HFFc6 (cell line): Measurements from ENCODE around the gene CLDN5. TPM values are rescaled to one million over a fixed set of nuclear protein-coding genes. Genes with fewer than 3 reads are reported as not detected.
"Not testable (repeated sequence)": the region's sequence is repeated elsewhere in the genome, so short reads cannot be mapped to it uniquely, and the experiment has no call there.

Experiments used
- DNase-seq: peaks from one replicate; pipeline ENCODE4 v3.0.0-alpha.2; 2018
- H3K27ac Mint-ChIP-seq: 2 replicates; pipeline ENCODE4 v1.8.0; 2020; ENCODE audit warnings: mild to moderate bottlenecking, mixed read lengths
- H3K27me3 Mint-ChIP-seq: 2 replicates; pipeline ENCODE4 v1.8.0; 2021; ENCODE audit warnings: mild to moderate bottlenecking, moderate library complexity, mixed read lengths; ENCODE audit not compliant: insufficient read depth
- H3K36me3 Mint-ChIP-seq: 2 replicates; pipeline ENCODE4 v1.8.0; 2021; ENCODE audit warnings: low read depth, mixed read lengths
- H3K4me1 Mint-ChIP-seq: 2 replicates; pipeline ENCODE4 v1.8.0; 2020; ENCODE audit warnings: low read depth, mixed read lengths
- H3K4me3 Mint-ChIP-seq: 2 replicates; pipeline ENCODE4 v1.8.0; 2020; ENCODE audit warnings: mild to moderate bottlenecking, moderate library complexity, mixed read lengths
- H3K9me3 Mint-ChIP-seq: 2 replicates; pipeline ENCODE4 v1.8.0; 2020; ENCODE audit warnings: mild to moderate bottlenecking, mixed read lengths
- total RNA-seq, 6 experiments: library from RNA; stranded (reverse); fragmentation: NEBNext Ultra II Directional; extraction: Animal tissue kit (Norgen Biotek cat#: 25700); gene quantifications; 2 replicates in 1 of 6; 3 replicates in 5 of 6; pipeline ENCODE4 v1.2.3, GENCODE V29; 2021
- TF ChIP-seq, protein P1 (sequence below): fragments of 200-600 bp; sonication (generic); IDR thresholded peaks from 2 replicates; pipeline ENCODE4 v1.5.0; 2021; ENCODE audit warnings: antibody characterized with exemption, mild to moderate bottlenecking

Gene CLDN5
- total RNA-seq, 6 experiments from 2014 or later: 0.16 TPM; not detected in 5

GRCh38 chr22:19536564-19536963, 12.4 kb upstream of the CLDN5 start:
- Mint-ChIP-seq H3K27ac (no peak overlapping the region), H3K9me3 (no peaks in the 10 kb centered on the region), H3K36me3 (no peaks in the 10 kb centered on the region), H3K4me1 (no peaks in the 10 kb centered on the region), H3K4me3 (no peak overlapping the region), H3K27me3 (peaks cover 8% of the 10 kb centered on the region; the same call in 1 of the 2 replicates)
- no peak for DNase-seq
- TF ChIP-seq, protein P1, sequence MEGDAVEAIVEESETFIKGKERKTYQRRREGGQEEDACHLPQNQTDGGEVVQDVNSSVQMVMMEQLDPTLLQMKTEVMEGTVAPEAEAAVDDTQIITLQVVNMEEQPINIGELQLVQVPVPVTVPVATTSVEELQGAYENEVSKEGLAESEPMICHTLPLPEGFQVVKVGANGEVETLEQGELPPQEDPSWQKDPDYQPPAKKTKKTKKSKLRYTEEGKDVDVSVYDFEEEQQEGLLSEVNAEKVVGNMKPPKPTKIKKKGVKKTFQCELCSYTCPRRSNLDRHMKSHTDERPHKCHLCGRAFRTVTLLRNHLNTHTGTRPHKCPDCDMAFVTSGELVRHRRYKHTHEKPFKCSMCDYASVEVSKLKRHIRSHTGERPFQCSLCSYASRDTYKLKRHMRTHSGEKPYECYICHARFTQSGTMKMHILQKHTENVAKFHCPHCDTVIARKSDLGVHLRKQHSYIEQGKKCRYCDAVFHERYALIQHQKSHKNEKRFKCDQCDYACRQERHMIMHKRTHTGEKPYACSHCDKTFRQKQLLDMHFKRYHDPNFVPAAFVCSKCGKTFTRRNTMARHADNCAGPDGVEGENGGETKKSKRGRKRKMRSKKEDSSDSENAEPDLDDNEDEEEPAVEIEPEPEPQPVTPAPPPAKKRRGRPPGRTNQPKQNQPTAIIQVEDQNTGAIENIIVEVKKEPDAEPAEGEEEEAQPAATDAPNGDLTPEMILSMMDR: no peak

DNA sequence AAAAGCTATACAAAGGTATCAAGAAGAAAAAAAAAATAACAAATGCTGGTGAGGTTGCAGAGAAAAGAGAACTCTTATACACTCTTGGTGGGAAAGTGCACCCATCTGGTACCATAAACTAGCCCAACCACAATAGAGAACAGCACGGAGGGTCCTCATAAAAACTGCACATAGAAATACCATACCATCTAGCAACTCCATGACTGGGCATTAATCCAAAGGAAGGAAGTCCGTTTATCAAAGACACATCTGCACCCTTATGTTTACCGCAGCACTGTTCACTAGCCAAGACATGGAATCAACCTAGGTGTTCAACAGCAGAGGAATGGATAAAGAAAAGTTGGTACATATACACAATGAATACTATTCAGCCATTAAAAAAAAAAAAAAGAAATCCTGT, 10.8 kb upstream of the CLDN5 start:
- Mint-ChIP-seq H3K4me1 (no peaks in the 10 kb centered on the region), H3K36me3 (no peaks in the 10 kb centered on the region), H3K27ac (no peak overlapping the region)

GRCh38 chr22:19533857-19534256, 9.6 kb upstream of the CLDN5 start:
- Mint-ChIP-seq H3K36me3 (no peaks in the 10 kb centered on the region), H3K4me1 (no peaks in the 10 kb centered on the region), H3K4me3 (no peak overlapping the region), H3K27ac (no peak overlapping the region), H3K9me3 (no peaks in the 10 kb centered on the region), H3K27me3 (peaks cover 1% of the 10 kb centered on the region; the same call in 1 of the 2 replicates)
- DNase-seq: no peak
- TF ChIP-seq, protein P1: no peak

More for the DNA sequence above, 10.8 kb upstream of the CLDN5 start:
- TF ChIP-seq, protein P1: no peak
- Mint-ChIP-seq H3K9me3 (no peaks in the 10 kb centered on the region), H3K27me3 (peaks cover 9% of the 10 kb centered on the region; the same call in 1 of the 2 replicates), H3K4me3 (no peak overlapping the region)
- DNase-seq: no peak

GRCh38 chr22:19533049-19533626, 8.9 kb upstream of the CLDN5 start:
- Mint-ChIP-seq H3K27me3 (peaks cover 1% of the 10 kb centered on the region; the same call in 1 of the 2 replicates), H3K27ac (no peak overlapping the region), H3K9me3 (no peaks in the 10 kb centered on the region), H3K4me3 (no peak overlapping the region), H3K4me1 (peaks cover 2% of the 10 kb centered on the region), H3K36me3 (no peaks in the 10 kb centered on the region)
- DNase-seq: no peak
- TF ChIP-seq, protein P1: no peak

- H3K36me3 Mint-ChIP-seq, H3K9me3 Mint-ChIP-seq, H3K27ac Mint-ChIP-seq, H3K27me3 Mint-ChIP-seq, H3K4me3 Mint-ChIP-seq, DNase-seq: not testable (repeated sequence)
- H3K4me1 Mint-ChIP-seq: peaks cover 13% of the 10 kb centered on the region
Observed at GRCh38 chr22:19531327-19531726, 7.1 kb upstream of the CLDN5 start.

DNA sequence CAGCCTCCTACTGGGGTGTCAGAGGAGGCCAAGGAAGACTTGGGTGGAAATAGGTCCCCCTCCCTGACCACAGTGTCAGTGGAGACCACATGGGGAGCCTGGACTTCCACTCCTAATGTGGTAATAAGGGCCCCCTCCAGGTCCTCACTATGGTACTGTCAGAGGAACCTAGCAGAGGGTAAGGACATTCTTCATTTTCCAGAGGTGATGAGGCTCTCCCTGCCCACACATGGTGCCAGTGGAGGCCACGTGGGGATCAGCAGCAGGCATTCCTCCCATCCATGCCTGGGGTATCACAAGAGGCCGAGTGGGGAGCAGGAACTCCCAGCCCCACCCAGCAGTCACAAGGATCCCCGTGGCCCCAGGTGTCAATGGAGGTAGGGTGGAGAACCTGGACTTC, 6.5 kb upstream of the CLDN5 start:
- no peak overlapping the region for H3K4me3 Mint-ChIP-seq
- H3K4me1 Mint-ChIP-seq: peaks cover 13% of the 10 kb centered on the region
- no peaks in the 10 kb centered on the region for H3K9me3 Mint-ChIP-seq
- no peaks in the 10 kb centered on the region for H3K36me3 Mint-ChIP-seq
- no peak for DNase-seq
- peaks cover 6% of the 10 kb centered on the region for H3K27me3 Mint-ChIP-seq
- H3K27ac Mint-ChIP-seq: no peak overlapping the region
- TF ChIP-seq, protein P1: no peak
